ENCODE results near the gene TIGD3. TPM values are rescaled to one million over a fixed set of nuclear protein-coding genes. Genes with fewer than 3 reads are reported as not detected.

TIGD3 gene
- polyA plus RNA-seq, 3 donors: 0.62 to 0.69 (median 0.64) TPM

DNA sequence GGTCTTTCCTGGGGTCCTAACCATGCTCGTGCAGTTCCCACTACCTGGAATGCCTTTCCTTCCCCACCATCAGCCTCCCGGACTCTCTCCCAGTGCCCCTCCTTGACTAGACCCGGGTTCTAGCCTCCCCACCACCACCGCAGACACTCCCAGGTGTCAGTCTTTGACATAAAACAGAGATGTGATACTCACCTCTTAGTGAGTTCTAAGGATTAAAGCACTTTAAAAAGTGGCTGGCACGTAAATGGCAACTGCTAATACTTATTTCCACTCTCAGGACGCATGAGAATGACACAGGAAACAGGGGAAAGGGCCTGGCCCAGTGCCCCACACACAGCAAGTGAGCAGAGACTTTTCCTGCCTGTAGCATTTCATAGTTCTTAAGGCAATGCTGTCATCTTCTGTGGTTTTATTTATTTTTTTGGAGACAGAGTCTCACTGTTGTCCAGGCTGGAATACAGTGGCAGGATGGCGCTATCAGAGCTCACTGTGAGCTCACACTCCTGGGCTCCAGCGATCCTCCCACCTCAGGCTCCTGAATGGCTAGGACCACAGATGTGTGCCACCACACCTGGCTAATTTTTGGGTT lies 29.8 kb downstream of the TIGD3 start:
- DNase-seq (ENCODE audit: low read depth in 3 of 3, low spot score in 2 of 3): no peak

- peak in 2 of 3 donors; percentile 52 to 67 for DNase-seq (ENCODE audit: low read depth in 3 of 3, low spot score in 2 of 3)
Measured at GRCh38 chr11:65386307-65387140, 32.0 kb downstream of the TIGD3 start, which contains the start of gene FRMD8. FRMD8 (plus strand) TSS chr11:65386637; CDS start chr11:65387037, 400 bp downstream.

- no peak for DNase-seq (ENCODE audit: low read depth in 3 of 3, low spot score in 2 of 3)
Measured at GRCh38 chr11:65388731-65389130, 34.2 kb downstream of the TIGD3 start.

GRCh38 chr11:65389294-65389980 lies 34.9 kb downstream of the TIGD3 start:
- no peak for DNase-seq (ENCODE audit: low read depth in 3 of 3, low spot score in 2 of 3)

GRCh38 chr11:65390099-65390941 lies 35.8 kb downstream of the TIGD3 start:
- DNase-seq (ENCODE audit: low read depth in 3 of 3, low spot score in 2 of 3): no peak

GRCh38 chr11:65390996-65391395 lies 36.4 kb downstream of the TIGD3 start:
- no peak for DNase-seq (ENCODE audit: low read depth in 3 of 3, low spot score in 2 of 3)

GRCh38 chr11:65392186-65392829 lies 37.8 kb downstream of the TIGD3 start:
- DNase-seq (ENCODE audit: low read depth in 3 of 3, low spot score in 2 of 3): no peak

DNA sequence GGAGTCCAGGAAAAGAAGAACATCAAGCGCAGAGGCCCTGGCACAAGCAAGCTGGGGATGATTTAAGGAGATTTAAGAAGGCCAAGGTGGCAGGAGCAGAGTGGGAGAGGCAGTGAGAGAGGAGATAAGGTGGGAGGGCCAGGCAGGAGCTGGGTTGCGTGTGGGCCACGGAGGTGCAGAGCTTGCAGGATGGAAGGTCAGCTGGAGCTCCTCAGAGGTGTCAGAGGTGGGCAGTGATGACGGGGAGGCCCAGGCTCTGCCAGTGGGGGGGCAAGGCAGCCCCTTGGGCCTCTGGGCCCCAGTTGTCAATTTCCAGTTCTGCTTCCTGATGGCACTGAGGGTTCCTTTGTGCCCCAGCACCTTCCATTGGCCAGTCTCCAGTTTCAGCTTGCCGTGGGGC lies 38.3 kb downstream of the TIGD3 start:
- no peak for DNase-seq (ENCODE audit: low read depth in 3 of 3, low spot score in 2 of 3)

DNA sequence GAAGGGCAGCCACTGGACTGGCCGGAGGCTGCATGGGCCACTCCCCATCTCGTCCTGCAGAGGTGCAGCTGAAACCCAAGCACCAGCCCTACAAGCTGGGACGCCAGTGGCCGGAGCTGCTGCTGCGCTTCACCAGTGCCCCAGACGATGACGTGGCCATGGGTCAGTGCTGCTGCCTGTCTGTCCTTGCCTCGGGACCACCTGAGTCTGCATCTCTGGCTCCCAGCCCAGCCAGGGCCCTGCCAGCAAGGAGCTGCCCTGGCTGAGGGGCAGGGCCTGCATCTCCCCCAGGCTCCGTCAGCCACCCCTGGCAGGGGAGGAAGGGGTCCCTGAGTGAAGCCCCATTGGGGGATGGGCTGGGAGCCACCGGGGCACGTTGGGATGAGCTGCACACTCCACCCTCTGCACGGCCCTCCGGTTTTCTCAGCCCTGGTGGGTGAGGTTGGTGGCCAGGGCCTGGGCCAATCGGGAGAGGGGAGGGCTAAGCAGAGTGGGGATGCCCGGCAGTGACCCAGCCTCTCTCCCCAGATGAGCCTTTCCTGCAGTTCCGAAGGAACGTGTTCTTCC lies 39.0 kb downstream of the TIGD3 start:
- DNase-seq (ENCODE audit: low read depth in 3 of 3, low spot score in 2 of 3): no peak

DNA sequence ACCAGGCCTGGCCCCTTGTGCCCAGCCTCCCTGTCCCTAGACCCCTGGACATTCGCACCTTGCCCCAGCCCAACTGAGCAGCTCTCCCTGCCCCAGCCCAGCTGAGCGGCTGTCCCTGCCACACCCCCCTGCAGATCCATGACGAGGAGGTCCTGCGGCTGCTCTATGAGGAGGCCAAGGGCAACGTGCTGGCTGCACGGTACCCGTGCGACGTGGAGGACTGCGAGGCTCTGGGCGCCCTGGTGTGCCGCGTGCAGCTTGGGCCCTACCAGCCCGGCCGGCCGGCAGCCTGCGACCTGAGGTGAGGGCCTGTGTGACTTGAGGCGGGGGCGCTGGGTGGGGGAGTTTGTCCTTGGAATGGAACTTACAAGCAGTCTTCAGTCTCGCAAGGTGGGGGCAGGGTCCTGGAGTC lies 39.6 kb downstream of the TIGD3 start:
- no peak for DNase-seq (ENCODE audit: low read depth in 3 of 3, low spot score in 2 of 3)

- no peak for DNase-seq (ENCODE audit: low read depth in 3 of 3, low spot score in 2 of 3)
Measured at GRCh38 chr11:65395961-65396530, 41.5 kb downstream of the TIGD3 start.

- DNase-seq (ENCODE audit: low read depth in 3 of 3, low spot score in 2 of 3): no peak
Measured at GRCh38 chr11:65396769-65397745, 42.5 kb downstream of the TIGD3 start.

- no peak for DNase-seq (ENCODE audit: low read depth in 3 of 3, low spot score in 2 of 3)
Measured at GRCh38 chr11:65398362-65398910, 43.9 kb downstream of the TIGD3 start.

DNA sequence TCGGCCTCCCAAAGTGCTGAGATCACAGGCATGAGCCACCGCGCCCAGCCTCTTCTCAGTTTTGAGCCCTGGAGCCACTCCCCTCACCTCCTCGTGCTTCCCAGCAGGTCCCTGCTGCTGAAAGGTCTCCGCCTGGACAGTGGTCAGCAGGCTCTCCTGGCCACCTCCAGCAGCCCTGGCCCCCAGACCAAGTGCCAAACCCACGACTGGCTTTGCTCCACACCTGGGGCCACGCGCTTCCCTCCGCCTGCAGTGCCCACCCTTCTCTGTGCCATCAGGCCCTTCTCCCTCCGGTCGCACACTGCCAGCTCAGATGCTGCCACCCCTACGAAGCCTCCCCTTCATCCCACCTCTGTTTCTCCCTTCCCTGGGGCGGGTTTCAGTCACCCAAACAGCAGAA lies 44.7 kb downstream of the TIGD3 start:
- DNase-seq (ENCODE audit: low read depth in 3 of 3, low spot score in 2 of 3): no peak

GRCh38 chr11:65399845-65400244 lies 45.3 kb downstream of the TIGD3 start:
- DNase-seq (ENCODE audit: low read depth in 3 of 3, low spot score in 2 of 3): no peak

- no peak for DNase-seq (ENCODE audit: low read depth in 3 of 3, low spot score in 2 of 3)
Measured at GRCh38 chr11:65400307-65401072, 45.9 kb downstream of the TIGD3 start.

DNA sequence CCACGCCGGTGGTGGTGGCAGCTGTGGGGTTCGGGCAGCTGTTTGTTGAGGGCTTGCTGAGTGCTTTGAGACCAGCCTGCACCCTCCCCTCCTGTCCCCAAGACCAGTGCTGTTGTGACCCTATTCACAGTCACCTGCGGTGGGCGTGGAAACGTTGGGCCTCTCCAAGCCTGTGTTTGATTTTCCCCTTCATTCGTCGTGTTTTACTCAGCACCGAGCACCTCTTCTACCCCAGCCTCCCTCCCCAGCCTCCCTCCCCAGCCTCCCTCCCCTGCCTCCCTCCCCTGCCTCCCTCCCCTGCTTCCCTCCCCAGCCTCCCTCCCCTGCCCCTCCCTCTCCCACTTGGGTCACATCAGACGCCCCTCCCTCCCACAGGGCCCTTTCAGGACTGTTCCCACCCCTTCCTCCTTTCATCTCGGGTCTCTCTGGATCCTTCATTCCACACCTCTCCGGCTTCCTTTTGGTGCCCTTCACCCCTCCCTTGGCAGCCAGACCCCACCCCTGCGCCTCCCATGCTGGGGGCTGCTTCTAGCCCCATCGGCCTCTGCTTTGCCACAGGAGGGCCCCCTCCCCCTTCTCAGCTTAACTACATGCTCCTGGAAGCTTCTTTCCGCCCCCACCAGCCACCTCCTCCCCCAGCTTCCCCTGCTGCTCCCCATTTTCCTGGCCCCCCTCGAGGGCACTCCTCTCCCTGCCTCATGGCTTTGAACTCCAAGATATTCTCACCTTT lies 46.7 kb downstream of the TIGD3 start:
- DNase-seq (ENCODE audit: low read depth in 3 of 3, low spot score in 2 of 3): no peak
